ENCODE measurements around the gene NFATC2IP. TPM values are rescaled to one million over a fixed set of nuclear protein-coding genes. Genes with fewer than 3 reads are reported as not detected.
A peak's percentile ranks its signal among the peaks of the same experiment; 100 is the strongest.
"Not testable (repeated sequence)": the region's sequence is repeated elsewhere in the genome, so short reads cannot be mapped to it uniquely, and the experiment has no call there.

The NFATC2IP gene
- total RNA-seq, 1 donor from 2014 or later = 20.8 TPM

DNA sequence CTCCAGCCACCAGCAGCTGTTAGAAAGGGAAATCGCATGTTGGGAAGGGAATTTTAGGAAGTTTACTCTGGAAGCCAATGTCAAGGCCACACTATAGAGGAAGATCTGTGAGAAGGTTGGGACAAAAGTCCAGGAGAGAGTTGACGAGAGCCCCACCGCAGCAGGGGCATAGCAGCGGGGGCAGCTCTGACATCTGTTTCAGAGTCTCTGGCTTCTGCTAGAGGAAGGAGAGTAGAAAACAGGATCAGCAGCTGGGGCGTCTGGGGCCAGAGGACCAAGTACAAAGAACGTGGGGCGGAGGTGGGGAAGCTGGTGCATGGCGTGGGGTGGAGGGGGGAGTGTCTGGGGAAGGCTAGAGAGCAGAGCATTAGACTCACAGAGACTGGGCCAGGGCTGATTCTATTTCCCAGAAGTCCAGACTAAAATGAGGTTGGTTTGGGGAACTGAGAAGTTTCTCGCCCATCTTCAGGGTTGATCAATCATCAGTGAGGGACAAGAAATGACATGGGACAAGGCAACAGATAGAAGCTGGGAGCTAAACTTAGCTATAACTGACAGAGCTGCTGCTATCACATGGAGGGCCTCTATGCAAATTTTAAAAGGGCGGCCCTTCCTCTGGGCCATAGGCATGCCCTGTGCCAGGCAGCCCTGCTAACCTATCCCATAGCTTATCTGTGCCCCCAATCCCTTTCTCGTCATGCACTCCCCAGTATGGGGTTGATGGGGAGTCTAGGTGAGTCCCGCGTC, 26.9 kb upstream of the NFATC2IP start:
- DNase-seq (ENCODE audit: low read depth) = no peak
- H3K36me3 ChIP-seq (ENCODE audit: control insufficient read depth, insufficient read depth, low read length) = no peaks in the 10 kb centered on the region
- H3K4me3 ChIP-seq (ENCODE audit: low read depth, low read length) = no peak overlapping the region
- TF ChIP-seq, protein P1, sequence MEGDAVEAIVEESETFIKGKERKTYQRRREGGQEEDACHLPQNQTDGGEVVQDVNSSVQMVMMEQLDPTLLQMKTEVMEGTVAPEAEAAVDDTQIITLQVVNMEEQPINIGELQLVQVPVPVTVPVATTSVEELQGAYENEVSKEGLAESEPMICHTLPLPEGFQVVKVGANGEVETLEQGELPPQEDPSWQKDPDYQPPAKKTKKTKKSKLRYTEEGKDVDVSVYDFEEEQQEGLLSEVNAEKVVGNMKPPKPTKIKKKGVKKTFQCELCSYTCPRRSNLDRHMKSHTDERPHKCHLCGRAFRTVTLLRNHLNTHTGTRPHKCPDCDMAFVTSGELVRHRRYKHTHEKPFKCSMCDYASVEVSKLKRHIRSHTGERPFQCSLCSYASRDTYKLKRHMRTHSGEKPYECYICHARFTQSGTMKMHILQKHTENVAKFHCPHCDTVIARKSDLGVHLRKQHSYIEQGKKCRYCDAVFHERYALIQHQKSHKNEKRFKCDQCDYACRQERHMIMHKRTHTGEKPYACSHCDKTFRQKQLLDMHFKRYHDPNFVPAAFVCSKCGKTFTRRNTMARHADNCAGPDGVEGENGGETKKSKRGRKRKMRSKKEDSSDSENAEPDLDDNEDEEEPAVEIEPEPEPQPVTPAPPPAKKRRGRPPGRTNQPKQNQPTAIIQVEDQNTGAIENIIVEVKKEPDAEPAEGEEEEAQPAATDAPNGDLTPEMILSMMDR (IDR thresholded peaks at IDR 0.05; ENCODE audit: insufficient read depth, low read length, poor library complexity, severe bottlenecking) = no peak
- H3K27me3 ChIP-seq (ENCODE audit: control insufficient read depth, insufficient read depth, low read length) = no peaks in the 10 kb centered on the region

DNA sequence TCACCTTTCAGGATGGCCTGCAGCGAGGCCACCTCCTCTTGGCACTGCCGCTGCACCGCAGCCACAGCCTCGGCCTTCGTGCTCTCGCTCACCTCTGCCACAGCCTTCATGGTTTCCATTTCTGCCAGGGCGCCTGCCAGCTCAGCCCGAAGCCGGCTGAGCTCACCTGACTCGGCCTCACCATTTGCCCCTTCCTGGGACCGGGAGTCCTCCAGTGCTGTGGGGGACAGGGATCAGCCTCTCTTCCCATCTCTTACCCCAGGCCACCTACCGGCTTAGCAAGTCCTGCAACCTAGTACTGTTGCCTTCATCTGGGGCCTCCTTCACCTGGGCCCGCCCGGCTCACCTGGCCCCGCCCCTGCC, 26.4 kb upstream of the NFATC2IP start:
- TF ChIP-seq, protein P1 (IDR thresholded peaks at IDR 0.05; ENCODE audit: insufficient read depth, low read length, poor library complexity, severe bottlenecking) = no peak
- Histone ChIP-seq H3K36me3 (ENCODE audit: control insufficient read depth, insufficient read depth, low read length) (no peaks in the 10 kb centered on the region), H3K4me3 (ENCODE audit: low read depth, low read length) (peak overlapping the region; percentile 91), H3K27me3 (ENCODE audit: control insufficient read depth, insufficient read depth, low read length) (no peaks in the 10 kb centered on the region)
- DNase-seq (ENCODE audit: low read depth) = no peak

DNA sequence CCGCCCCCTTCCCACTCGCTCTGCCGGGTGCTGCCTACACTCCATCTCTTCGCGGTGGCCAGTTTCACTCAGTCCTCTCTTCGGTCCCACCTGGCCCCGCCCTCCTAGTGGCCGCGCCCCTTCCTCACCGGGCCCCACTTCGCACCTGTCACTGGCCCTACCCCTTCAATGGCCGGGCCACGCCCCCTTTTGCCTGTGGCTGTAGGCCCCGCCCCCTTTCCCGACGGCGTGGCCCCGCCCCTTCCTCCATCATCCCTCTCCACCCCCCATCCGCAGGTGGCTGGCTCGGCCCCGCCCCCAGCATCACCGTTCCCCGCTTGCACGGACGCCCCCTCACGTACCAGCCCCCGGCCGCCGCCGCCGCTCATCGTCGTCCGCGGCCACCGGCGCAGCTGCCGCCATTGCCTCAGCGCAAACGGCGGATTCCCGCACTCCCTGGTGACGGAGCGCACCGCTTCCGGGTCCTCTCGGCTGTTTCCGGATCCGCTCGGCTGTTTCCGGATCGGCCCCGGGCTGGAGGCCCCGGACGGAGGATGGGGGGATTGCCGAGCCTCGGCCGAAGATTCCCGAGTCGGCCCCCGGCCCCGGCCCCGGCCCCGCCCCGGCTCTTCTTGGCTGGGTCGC, 25.9 kb upstream of the NFATC2IP start, which contains the start of gene RABEP2:
RABEP2 (minus strand) TSS at position 477 of the 624 bp plus-strand sequence; CDS start at position 402, 75 bp downstream.
- H3K4me3 ChIP-seq (ENCODE audit: low read depth, low read length) = peak within 1 kb of the TSS; percentile 91
- TF ChIP-seq, protein P1 (IDR thresholded peaks at IDR 0.05; ENCODE audit: insufficient read depth, low read length, poor library complexity, severe bottlenecking) = no peak
- no peaks in the 10 kb centered on the region for H3K36me3 ChIP-seq (ENCODE audit: control insufficient read depth, insufficient read depth, low read length)
- no peak for DNase-seq (ENCODE audit: low read depth)
- no peaks in the 10 kb centered on the region for H3K27me3 ChIP-seq (ENCODE audit: control insufficient read depth, insufficient read depth, low read length)

DNA sequence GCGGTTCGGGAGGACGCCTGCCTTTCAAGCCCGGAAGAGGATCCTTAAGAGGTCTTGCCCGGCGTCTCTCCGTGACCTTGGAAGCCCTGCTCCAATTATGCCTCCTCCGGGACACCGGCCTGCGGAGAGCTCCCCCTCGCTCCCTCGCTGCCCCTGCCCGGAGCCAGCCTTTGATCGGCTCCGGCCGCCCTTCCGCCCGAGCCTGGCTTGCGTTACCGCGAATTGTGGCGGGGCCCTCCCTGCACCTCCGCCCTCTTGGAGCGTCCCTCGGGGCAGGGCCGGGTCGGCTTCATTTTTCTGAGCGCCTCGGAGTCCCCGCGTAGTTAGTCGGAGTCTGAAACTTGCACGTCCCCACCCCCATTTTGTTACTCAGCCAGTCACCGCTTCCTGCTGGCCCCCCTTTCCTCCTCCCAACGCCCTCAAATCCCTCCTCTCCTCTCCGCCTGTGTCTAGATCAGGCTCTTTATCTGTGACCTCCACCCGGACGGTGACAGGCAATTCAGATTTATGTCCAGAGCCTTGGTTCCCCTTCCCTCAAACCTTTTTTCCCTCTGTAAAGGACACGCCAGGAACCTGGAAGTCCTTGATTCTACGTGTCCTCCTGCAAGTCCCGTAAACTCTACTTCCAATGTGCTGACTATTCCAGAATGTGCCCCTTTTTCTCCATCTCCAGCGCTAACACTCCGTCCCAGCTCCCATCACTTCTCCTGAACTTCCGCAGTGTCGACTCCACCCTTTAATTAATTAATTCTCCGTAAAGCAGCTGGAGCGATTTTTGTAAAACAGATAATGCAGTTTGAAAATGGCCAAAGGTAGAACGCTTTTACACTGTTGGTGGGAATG, 25.1 kb upstream of the NFATC2IP start:
- DNase-seq (ENCODE audit: low read depth) = peak; percentile 28
- Histone ChIP-seq H3K27me3 (ENCODE audit: control insufficient read depth, insufficient read depth, low read length) (no peaks in the 10 kb centered on the region), H3K4me3 (ENCODE audit: low read depth, low read length) (peak overlapping the region; percentile 91), H3K36me3 (ENCODE audit: control insufficient read depth, insufficient read depth, low read length) (no peaks in the 10 kb centered on the region)
- TF ChIP-seq, protein P1 (IDR thresholded peaks at IDR 0.05; ENCODE audit: insufficient read depth, low read length, poor library complexity, severe bottlenecking) = no peak

DNA sequence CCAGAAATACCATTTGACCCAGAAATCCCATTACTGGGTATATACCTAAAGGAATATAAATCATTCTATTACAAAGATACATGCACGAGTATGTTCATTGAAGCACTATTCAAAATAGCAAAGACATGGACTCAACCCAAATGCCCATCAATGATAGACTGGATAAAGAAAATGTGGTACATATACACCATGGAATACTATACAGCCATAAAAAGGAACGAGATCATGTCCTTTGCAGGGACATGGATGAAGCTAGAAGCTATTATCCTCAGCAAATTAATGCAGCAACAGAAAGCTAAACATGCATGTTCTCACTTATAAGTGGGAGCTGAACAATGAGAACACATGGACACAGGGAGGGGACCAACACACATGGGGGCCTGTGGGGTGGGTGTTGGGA, 24.5 kb upstream of the NFATC2IP start:
- H3K36me3 ChIP-seq (ENCODE audit: control insufficient read depth, insufficient read depth, low read length) = not testable (repeated sequence)

DNA sequence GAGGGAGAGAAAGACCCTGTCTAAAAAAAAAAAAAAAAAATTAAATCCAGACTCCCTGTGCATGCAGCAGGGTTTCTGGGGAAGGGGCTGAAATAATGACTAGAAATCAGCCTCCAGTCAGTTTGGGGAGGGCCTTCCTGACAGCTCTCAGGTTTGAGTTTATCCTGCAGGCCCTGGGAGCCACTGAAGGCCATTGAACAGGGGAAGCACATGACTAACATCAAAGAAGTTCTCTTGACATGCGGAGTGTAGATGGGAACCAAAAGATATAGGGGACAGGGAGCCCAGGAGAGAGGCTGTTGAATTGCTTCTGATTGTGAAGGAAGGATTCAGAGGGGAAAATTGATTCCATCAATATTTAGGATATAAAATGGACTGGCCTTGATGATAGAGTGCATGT, 22.9 kb upstream of the NFATC2IP start:
- DNase-seq (ENCODE audit: low read depth) = no peak
- no peaks in the 10 kb centered on the region for H3K27me3 ChIP-seq (ENCODE audit: control insufficient read depth, insufficient read depth, low read length)

More for the DNA sequence above, 24.5 kb upstream of the NFATC2IP start:
- DNase-seq (ENCODE audit: low read depth); H3K4me3 ChIP-seq (ENCODE audit: low read depth, low read length); H3K27me3 ChIP-seq (ENCODE audit: control insufficient read depth, insufficient read depth, low read length): not testable (repeated sequence)

More for the DNA sequence above, 22.9 kb upstream of the NFATC2IP start:
- no peaks in the 10 kb centered on the region for H3K36me3 ChIP-seq (ENCODE audit: control insufficient read depth, insufficient read depth, low read length)
- H3K4me3 ChIP-seq (ENCODE audit: low read depth, low read length) = no peak overlapping the region
- TF ChIP-seq, protein P1 (IDR thresholded peaks at IDR 0.05; ENCODE audit: insufficient read depth, low read length, poor library complexity, severe bottlenecking) = no peak
